NCI-H2196 treated with DMSO at 0.1 percent for 48 hours (cell line): ENCODE data around the gene USP24.
A peak's percentile ranks its signal among the peaks of the same experiment; 100 is the strongest.
"Not testable (repeated sequence)": the region's sequence is repeated elsewhere in the genome, so short reads cannot be mapped to it uniquely, and the experiment has no call there.

Source experiments
- DNase-seq: peaks from one replicate; lab custom pipeline; 2025; ENCODE audit not compliant: unreplicated experiment; lab: John Stamatoyannopoulos, UW

USP24 gene

GRCh38 chr1:55124470-55124869, 90.7 kb downstream of the USP24 start:
- DNase-seq, result no peak

DNA sequence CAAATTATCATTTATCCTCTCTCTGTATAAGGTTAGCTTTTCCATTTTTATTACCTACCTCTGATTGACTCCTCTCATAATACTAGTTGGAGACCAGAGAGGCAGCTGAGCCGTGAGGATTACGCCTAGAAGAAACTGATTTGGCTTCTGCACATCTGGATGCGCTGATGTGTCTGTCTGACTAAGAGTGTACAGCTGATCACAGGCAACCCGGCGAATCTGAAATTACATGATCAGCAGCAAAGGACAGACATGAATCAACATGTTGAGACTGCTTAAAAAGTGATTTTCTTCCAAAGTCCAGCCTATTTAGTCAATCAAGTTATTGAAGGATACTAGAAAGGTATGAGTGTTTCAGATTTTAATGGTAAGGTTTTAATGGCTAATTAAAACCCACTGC, 94.6 kb downstream of the USP24 start:
- DNase-seq, result no peak

GRCh38 chr1:55118651-55119329, 96.4 kb downstream of the USP24 start:
- no peak for DNase-seq

- no peak for DNase-seq
Measured at GRCh38 chr1:55117941-55118340, 97.2 kb downstream of the USP24 start.

GRCh38 chr1:55109005-55109404, 106.2 kb downstream of the USP24 start:
- not testable (repeated sequence) for DNase-seq

GRCh38 chr1:55107101-55107500, 108.1 kb downstream of the USP24 start:
- DNase-seq, result no peak

GRCh38 chr1:55103891-55104290, 111.3 kb downstream of the USP24 start:
- DNase-seq, result no peak

DNA sequence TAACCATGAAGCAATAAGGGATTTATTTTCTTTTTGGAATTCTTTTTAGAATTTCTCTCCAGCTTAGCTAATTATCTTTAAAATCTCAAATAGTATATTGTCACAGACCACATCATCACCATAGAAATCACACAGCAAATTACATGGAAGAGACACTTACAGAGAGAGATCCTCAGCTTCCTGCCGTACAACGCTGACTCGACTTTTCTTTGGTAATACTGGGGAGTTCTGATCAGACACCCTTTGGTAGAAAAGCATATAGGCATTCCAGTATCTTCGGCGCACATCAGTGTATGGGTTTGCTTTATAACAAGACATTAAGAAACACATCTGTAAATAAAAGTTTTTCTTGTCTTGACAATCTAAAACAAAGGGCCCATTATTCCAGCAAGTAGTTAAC, 120.1 kb downstream of the USP24 start:
- no peak for DNase-seq

GRCh38 chr1:55092475-55092874, 122.7 kb downstream of the USP24 start:
- DNase-seq, result no peak

- no peak for DNase-seq
Measured at GRCh38 chr1:55089683-55090082, 125.5 kb downstream of the USP24 start.

DNA sequence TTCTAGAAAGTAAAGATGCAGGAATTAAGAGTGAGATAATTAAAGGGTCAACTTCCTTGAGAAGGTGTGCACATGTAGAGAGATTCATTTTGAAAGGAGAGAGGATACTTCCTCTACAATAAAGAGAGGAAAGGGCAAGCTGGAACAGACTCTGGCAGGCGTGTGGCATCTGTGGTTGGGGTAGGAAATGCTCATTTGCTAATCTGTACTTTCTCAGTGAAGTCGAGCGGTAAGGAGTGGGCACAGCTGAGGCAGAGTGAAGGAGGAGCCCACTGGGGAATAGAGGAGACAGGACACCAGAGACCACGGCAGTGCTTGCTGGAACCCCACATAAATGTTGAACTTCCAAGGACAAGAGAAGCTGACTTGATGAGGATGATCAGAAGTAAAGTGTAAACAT, 126.8 kb downstream of the USP24 start:
- DNase-seq, result no peak

DNA sequence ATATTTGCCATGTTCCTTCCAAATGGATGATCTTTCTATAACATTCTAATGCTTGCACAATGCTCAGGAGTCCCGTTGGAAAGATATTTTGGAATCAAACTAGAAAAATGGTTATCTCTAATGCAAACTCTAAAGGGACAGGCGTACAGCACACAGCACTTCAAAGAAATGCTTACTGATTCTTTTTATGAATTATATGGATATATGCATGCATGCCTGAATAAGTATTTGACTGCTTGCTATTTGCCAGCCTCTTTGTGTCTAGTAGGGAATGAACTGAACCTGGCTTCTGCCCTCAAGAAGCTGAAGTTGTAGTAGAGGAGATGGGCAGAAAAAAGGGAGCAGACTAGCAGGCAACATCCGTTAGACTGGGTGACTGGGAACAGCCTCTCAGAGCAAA, 127.7 kb downstream of the USP24 start:
- DNase-seq, result no peak

GRCh38 chr1:55084257-55084656, 130.9 kb downstream of the USP24 start:
- DNase-seq, result no peak

- DNase-seq, result no peak
Measured at GRCh38 chr1:55081905-55082296, 133.3 kb downstream of the USP24 start.

DNA sequence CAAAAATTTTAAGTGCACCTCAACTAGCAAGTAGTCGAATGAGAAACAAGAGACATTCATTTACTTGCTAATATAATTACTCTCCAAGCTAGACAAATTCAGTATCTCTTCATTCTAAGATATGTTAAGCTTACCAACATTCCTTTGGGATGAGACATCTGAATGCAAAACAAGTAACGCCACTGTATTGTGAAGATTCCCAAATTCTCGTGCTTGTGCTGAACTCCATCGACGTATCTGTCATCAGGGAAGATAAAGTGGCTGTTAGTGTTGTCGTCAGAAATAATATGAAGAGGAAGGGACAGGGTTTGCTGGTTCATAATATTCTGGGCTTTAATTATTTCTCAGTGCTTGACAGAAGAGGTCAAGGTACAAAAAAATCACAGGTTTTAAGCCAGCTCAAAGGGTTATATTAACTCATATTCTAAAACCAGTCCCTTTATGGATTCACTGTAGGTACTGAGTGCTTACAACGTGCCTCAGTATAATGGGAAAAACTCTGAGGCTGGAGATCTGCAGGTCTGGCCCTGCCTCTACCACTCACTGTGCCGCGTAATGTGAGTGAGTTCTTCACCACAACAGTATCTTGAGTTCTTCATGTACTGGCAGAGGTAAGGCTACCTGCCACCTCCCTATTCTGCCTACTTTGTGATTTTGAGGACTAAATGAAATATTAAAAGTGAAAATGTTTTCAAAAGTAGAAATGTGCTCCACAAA, 133.8 kb downstream of the USP24 start:
- no peak for DNase-seq

DNA sequence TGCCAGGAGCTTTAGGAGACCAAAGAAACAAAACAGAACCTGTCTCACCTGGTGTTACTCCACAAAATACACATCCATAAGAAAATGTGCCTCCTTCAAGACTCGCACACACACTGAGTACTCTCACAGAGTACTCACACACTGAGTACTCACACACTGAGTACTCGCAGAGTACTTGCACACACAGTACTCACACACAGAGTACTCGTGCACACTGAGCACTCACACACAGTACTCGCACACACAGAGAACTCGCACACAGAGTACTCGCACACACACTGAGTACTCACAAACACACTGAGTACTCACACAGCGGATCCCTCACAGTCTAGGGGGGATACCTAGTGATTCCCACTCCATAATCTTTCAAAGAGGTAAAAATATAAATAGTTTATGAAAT, 135.5 kb downstream of the USP24 start:
- DNase-seq, result no peak

DNA sequence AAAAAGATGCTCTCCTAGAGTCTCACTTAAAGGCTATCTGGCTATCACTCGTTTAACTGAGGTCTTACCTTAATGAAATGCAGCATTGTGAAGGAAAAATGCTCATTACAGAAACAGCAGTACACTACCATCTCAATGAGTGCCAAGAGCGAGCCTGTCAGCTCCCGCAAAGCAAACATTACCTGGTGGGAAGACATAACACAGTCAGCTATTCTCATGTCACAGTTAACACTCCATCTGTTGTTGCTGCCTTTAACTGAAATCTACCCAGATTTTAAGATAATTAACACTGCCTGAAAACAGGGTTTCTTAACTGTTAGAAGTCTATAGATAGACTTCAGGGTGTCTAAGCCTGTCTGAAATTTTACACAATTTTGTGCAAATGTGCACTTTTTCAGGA, 136.7 kb downstream of the USP24 start:
- no peak for DNase-seq

GRCh38 chr1:55076356-55076755, 138.8 kb downstream of the USP24 start:
- no peak for DNase-seq

- DNase-seq, result no peak
Measured at GRCh38 chr1:55074455-55074854, 140.7 kb downstream of the USP24 start.

GRCh38 chr1:55073187-55073916, 141.8 kb downstream of the USP24 start:
- no peak for DNase-seq

DNA sequence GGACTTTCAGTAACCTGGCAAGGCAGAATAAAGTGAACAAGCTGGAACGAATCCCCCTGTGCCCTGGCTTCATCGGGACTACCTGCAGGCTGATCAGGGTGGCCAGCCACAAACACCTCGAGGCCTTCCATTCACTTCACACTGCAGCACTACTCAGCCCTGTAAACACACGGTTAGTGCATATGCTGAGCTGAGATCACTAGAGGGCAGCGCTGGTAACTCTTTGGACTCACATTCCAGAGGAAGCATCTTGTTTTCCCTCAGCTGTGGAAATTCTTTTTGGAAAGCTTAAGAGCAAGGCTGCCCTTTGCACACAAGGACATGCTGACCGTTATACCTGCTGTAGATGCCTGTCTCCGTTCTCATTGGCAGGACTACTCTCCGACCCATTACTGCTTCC, 143.7 kb downstream of the USP24 start:
- DNase-seq, result peak; percentile 37
